Prostate gland (tissue), 2 donors: ENCODE results near the gene PHLDA2. TPM values are rescaled to one million over a fixed set of nuclear protein-coding genes. Genes with fewer than 3 reads are reported as not detected.
"Not testable (repeated sequence)": the region's sequence is repeated elsewhere in the genome, so short reads cannot be mapped to it uniquely, and the experiment has no call there.

Experiments
- DNase-seq: peaks from one replicate; pipeline ENCODE4 v3.0.0-alpha.2; 2019; ENCODE audit warnings: low spot score
- H3K27ac ChIP-seq, 2 donors: fragments of 200-600 bp; sonication (generic); 2 replicates each; pipeline ENCODE4 v1.5.1; 2017 to 2019
- H3K27me3 ChIP-seq: fragments of 200-600 bp; sonication (generic); replicated peaks from 2 replicates; pipeline ENCODE4 v1.5.1; 2019; ENCODE audit not compliant: insufficient read depth
- H3K36me3 ChIP-seq, 2 donors: fragments of 200-600 bp; sonication (generic); 1 replicate in 1 of 2; 2 replicates in 1 of 2; pipeline versions ENCODE4 v1.5.1 to v1.8.1; 2017 to 2019
- H3K4me1 ChIP-seq: fragments of 200-600 bp; sonication (generic); replicated peaks from 2 replicates; pipeline ENCODE4 v1.5.1; 2019
- H3K4me3 ChIP-seq, 2 donors: fragments of 200-600 bp; sonication (generic); 2 replicates each; pipeline ENCODE4 v1.5.1; 2017 to 2019
- H3K9me3 ChIP-seq: fragments of 200-600 bp; sonication (generic); 2 replicates; pipeline ENCODE4 v1.5.1; 2017
- POLR2A ChIP-seq: fragments of 450-650 bp; IDR thresholded peaks from one replicate; pipeline ENCODE4 v1.6.1; 2016; ENCODE audit warnings: antibody characterized with exemption, mild to moderate bottlenecking
- POLR2AphosphoS5 ChIP-seq: sonication (generic); formaldehyde crosslinking; IDR thresholded peaks from one replicate; pipeline ENCODE4 v1.6.1; 2017; ENCODE audit warnings: antibody characterized with exemption
- WGBS: methylation state at CpG from one replicate; pipeline ENCODE4 v1.1.5; 2018; 5-methylcytosine and 5-hydroxymethylcytosine counted together
- intact Hi-C: fragments of 100-400 bp; cut with DNase I; formaldehyde crosslinking; loops from one replicate; pipeline ENCODE4 v1.14.2; 2022
- total RNA-seq, 2 donors: library from RNA; depleted of rRNA; stranded (reverse); fragments of >200 nt; gene quantifications; one replicate each; pipeline ENCODE4 v1.1.0, GENCODE V29; 2016
- TF ChIP-seq, protein P1 (sequence below), 4 experiments: fragments of 200-600 bp in 2 of 4; fragments of 450-650 bp in 2 of 4; sonication (generic) in 2 of 4; IDR thresholded peaks; 1 replicate in 3 of 4; 2 replicates in 1 of 4; pipeline ENCODE4 v1.5.1; 2016 to 2019; ENCODE audit warnings: antibody characterized with exemption in 4 of 4, mild to moderate bottlenecking in 2 of 4, moderate library complexity in 2 of 4

The PHLDA2 gene
- total RNA-seq, 2 donors from 2014 or later: 12.4 to 20.4 TPM

DNA sequence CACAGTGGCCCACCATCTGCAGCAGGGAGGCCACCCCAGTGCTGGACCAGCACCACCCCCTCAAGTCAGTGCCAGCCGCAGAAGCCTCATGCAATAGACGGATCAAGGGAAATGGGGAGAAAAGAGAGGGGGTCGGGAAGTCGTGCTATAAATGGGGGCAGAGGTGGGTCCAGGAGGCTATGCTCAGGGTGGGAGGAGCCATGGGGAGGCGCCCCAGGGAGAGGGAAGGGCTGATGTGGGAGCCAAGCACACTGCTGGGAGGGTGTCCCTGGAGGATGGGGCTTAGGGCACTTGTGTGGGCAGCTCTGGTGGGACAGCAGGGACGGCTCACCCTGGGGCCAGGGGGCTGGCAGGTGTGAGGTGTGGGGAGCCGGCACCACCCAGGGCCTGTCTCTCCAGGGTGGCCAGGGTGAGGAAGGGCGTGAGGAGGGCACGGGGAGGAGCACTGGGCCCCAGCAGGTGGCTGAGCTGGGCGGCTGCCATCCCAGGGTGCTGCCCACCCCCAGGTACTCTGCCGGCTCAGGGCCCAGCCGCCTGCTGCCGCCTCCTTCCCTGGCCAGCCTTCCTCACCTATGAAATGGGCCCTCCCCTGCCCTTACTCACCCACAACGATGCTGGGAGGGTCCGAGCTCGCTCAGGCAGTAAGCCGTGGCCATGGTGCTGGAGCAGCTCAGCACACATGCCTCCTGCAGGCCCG, 18.0 kb downstream of the PHLDA2 start:
- intact Hi-C loops: no loop called here
- no peaks in the 10 kb centered on the region for H3K9me3 ChIP-seq
- no peak overlapping the region for H3K4me3 ChIP-seq
- 61% methylated on average over 15 of the region's 18 CpGs for WGBS
- H3K27me3 ChIP-seq: no peaks in the 10 kb centered on the region
- no peak for DNase-seq
- peak overlapping the region; percentile 73 to 88 for H3K27ac ChIP-seq
- no peak for TF ChIP-seq POLR2A
- no peak for TF ChIP-seq POLR2AphosphoS5
- TF ChIP-seq, protein P1, sequence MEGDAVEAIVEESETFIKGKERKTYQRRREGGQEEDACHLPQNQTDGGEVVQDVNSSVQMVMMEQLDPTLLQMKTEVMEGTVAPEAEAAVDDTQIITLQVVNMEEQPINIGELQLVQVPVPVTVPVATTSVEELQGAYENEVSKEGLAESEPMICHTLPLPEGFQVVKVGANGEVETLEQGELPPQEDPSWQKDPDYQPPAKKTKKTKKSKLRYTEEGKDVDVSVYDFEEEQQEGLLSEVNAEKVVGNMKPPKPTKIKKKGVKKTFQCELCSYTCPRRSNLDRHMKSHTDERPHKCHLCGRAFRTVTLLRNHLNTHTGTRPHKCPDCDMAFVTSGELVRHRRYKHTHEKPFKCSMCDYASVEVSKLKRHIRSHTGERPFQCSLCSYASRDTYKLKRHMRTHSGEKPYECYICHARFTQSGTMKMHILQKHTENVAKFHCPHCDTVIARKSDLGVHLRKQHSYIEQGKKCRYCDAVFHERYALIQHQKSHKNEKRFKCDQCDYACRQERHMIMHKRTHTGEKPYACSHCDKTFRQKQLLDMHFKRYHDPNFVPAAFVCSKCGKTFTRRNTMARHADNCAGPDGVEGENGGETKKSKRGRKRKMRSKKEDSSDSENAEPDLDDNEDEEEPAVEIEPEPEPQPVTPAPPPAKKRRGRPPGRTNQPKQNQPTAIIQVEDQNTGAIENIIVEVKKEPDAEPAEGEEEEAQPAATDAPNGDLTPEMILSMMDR (IDR thresholded peaks at IDR 0.05): no peak
- no peaks in the 10 kb centered on the region for H3K36me3 ChIP-seq
- H3K4me1 ChIP-seq: peaks cover 22% of the 10 kb centered on the region

GRCh38 chr11:2910401-2910955, 18.7 kb downstream of the PHLDA2 start:
- Histone ChIP-seq H3K36me3 (no peaks in the 10 kb centered on the region), H3K9me3 (no peaks in the 10 kb centered on the region), H3K27ac (peak overlapping the region in 1 of 2 donors; percentile 88), H3K4me3 (no peak overlapping the region), H3K4me1 (peaks cover 22% of the 10 kb centered on the region), H3K27me3 (no peaks in the 10 kb centered on the region)
- intact Hi-C loops: no loop called here
- DNase-seq: no peak
- TF ChIP-seq, protein P1 (IDR thresholded peaks at IDR 0.05): no peak
- no peak for TF ChIP-seq POLR2AphosphoS5
- no peak for TF ChIP-seq POLR2A
- WGBS: 92% methylated on average over 13 of the region's 13 CpGs

GRCh38 chr11:2909133-2909902, 19.9 kb downstream of the PHLDA2 start:
- intact Hi-C loops: no loop called here
- no peaks in the 10 kb centered on the region for H3K9me3 ChIP-seq
- no peak for DNase-seq
- no peak overlapping the region for H3K27ac ChIP-seq
- H3K27me3 ChIP-seq: no peaks in the 10 kb centered on the region
- TF ChIP-seq, protein P1 (IDR thresholded peaks at IDR 0.05): no peak
- TF ChIP-seq POLR2A: no peak
- no peaks in the 10 kb centered on the region for H3K36me3 ChIP-seq
- no peak overlapping the region for H3K4me3 ChIP-seq
- 53% methylated on average over 71 of the region's 78 CpGs for WGBS
- peaks cover 24% of the 10 kb centered on the region for H3K4me1 ChIP-seq

DNA sequence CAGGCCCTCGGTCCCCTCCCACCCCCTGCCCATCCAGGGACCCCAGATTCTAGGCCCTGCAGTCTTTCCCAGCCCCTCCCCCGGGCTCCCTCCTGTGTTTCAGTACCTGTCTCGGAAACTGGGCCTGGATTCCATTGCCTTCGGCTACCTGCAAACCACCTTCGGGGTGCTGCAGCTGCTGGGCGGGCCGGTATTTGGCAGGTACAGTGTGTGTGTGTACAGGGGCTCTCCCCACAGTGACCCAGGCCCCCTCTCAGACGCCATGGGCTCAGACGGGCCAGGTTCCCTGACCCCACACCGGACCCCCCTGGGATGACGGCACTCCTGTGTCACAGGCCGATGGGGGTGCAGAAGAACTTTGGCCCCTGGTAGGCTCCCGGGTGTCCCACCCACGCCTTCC, 21.1 kb downstream of the PHLDA2 start:
- no peak for TF ChIP-seq POLR2AphosphoS5
- TF ChIP-seq POLR2A: no peak
- TF ChIP-seq, protein P1 (IDR thresholded peaks at IDR 0.05): no peak
- Histone ChIP-seq H3K27ac (no peak overlapping the region), H3K4me1 (peaks cover 25% of the 10 kb centered on the region), H3K9me3 (no peaks in the 10 kb centered on the region), H3K36me3 (no peaks in the 10 kb centered on the region), H3K4me3 (no peak overlapping the region), H3K27me3 (no peaks in the 10 kb centered on the region)
- intact Hi-C loops: no loop called here
- no peak for DNase-seq
- 93% methylated on average over 14 of the region's 14 CpGs for WGBS

- peaks cover 18% of the 10 kb centered on the region for H3K4me1 ChIP-seq
- intact Hi-C loops: not testable (repeated sequence)
Observed at GRCh38 chr11:2905299-2905698, 23.9 kb downstream of the PHLDA2 start.

More at GRCh38 chr11:2905299-2905698, 23.9 kb downstream of the PHLDA2 start:
- not testable (repeated sequence) for H3K36me3 ChIP-seq, H3K4me3 ChIP-seq, H3K9me3 ChIP-seq, DNase-seq, H3K27me3 ChIP-seq, H3K27ac ChIP-seq
- WGBS: 70% methylated on average over 7 of the region's 7 CpGs
